Right ventricle myocardium inferior (tissue), 1 donor: ENCODE results near the gene EFEMP2. TPM values are rescaled to one million over a fixed set of nuclear protein-coding genes. Genes with fewer than 3 reads are reported as not detected.

Experiments used
- ATAC-seq: fragments of 200-7000 bp; cut with Tn5 transposase; one replicate; pipeline ENCODE4 v1.9.1; 2020; ENCODE audit warnings: mild to moderate bottlenecking, moderate library complexity
- DNase-seq: peaks from one replicate; pipeline ENCODE4 v3.0.0; 2021; ENCODE audit errors: missing footprints
- intact Hi-C: fragments of 100-400 bp; cut with DNase I; formaldehyde crosslinking; loops from one replicate; pipeline ENCODE4 v1.11.0; 2022
- total RNA-seq: library from RNA; stranded (reverse); fragmentation: NEBNext Ultra II Directional; extraction: Animal tissue kit (Norgen Biotek cat#: 25700); gene quantifications from one replicate; pipeline ENCODE4 v1.2.1, GENCODE V29; 2021
- donor health status: DM: no; HTN: yes; CAD: no; lungs with severe emphysema.

The EFEMP2 gene
- total RNA-seq, 1 donor from 2014 or later, result 83.1 TPM

- peak; percentile 98 for ATAC-seq
These were observed 54.5 kb downstream of the EFEMP2 start for GRCh38 chr11:65817835-65818680.

GRCh38 chr11:65817312-65817834 is 55.2 kb downstream of the EFEMP2 start:
- no peak for ATAC-seq
- intact Hi-C loops, result no loop called here
- DNase-seq, result no peak

More at GRCh38 chr11:65817835-65818680, 54.5 kb downstream of the EFEMP2 start:
- peak; percentile 98 for DNase-seq
- intact Hi-C loops, result loop anchor here (1.0 to 2.0 kb wide), 3 partner anchors 38 to 171 kb away; partner anchors contain the start of gene AP5B1

GRCh38 chr11:65816696-65817095 is 55.9 kb downstream of the EFEMP2 start:
- no peak for ATAC-seq
- intact Hi-C loops, result no loop called here
- no peak for DNase-seq

Other genes with a start within 250 kb of the EFEMP2 start
- gene SIPA1, start 234.7 kb downstream of the EFEMP2 start, total RNA-seq, result 28.2 TPM
- gene RELA, start 209.9 kb downstream of the EFEMP2 start, total RNA-seq, result 36.7 TPM
- 44.6 TPM for gene KAT5, start 160.5 kb downstream of the EFEMP2 start, total RNA-seq
- 52.3 TPM for gene RNASEH2C, start 152.0 kb downstream of the EFEMP2 start, total RNA-seq
- 6.1 TPM for gene AP5B1, start 91.8 kb downstream of the EFEMP2 start, total RNA-seq
- not detected for gene OVOL1, start 85.7 kb downstream of the EFEMP2 start, total RNA-seq
- not detected for gene SNX32, start 38.8 kb downstream of the EFEMP2 start, total RNA-seq
- 386 TPM for gene CFL1, start 14.6 kb downstream of the EFEMP2 start, total RNA-seq
- 35.5 TPM for gene MUS81, start 12.4 kb downstream of the EFEMP2 start, total RNA-seq
- gene CTSW, start 7.0 kb upstream of the EFEMP2 start, total RNA-seq, result 1.1 TPM
- 44.7 TPM for gene FIBP, start 15.7 kb upstream of the EFEMP2 start, total RNA-seq
- gene CCDC85B, start 17.9 kb upstream of the EFEMP2 start, total RNA-seq, result 29.6 TPM
- gene FOSL1, start 27.6 kb upstream of the EFEMP2 start, total RNA-seq, result 0.27 TPM
- 38.5 TPM for gene C11orf68, start 46.3 kb upstream of the EFEMP2 start, total RNA-seq
- 110 TPM for gene DRAP1, start 46.6 kb upstream of the EFEMP2 start, total RNA-seq
- not detected for gene TSGA10IP, start 72.7 kb upstream of the EFEMP2 start, total RNA-seq
- gene SART1, start 88.9 kb upstream of the EFEMP2 start, total RNA-seq, result 29.9 TPM
- 18.0 TPM for gene EIF1AD, start 129.4 kb upstream of the EFEMP2 start, total RNA-seq
- gene BANF1, start 129.7 kb upstream of the EFEMP2 start, total RNA-seq, result 248 TPM
- not detected for gene CST6, start 139.2 kb upstream of the EFEMP2 start, total RNA-seq
- gene CATSPER1, start 153.7 kb upstream of the EFEMP2 start, total RNA-seq, result not detected
- gene GAL3ST3, start 176.4 kb upstream of the EFEMP2 start, total RNA-seq, result 1.5 TPM
- gene SF3B2, start 179.6 kb upstream of the EFEMP2 start, total RNA-seq, result 71.8 TPM
- gene PACS1, start 197.5 kb upstream of the EFEMP2 start, total RNA-seq, result 50.7 TPM